SK-N-MC (cell line): Measurements from ENCODE around the gene SEMA4D.

ENCODE experiments used
- EZH2 ChIP-seq: fragments of 200-600 bp; sonication (generic); IDR thresholded peaks from one replicate; pipeline ENCODE4 v1.6.1; 2017; ENCODE audit warnings: antibody characterized with exemption
- POLR2AphosphoS5 ChIP-seq: IDR thresholded peaks from 2 replicates; pipeline ENCODE4 v1.6.1; 2012; ENCODE audit warnings: mild to moderate bottlenecking, low read depth, low read length, borderline replicate concordance

DNA sequence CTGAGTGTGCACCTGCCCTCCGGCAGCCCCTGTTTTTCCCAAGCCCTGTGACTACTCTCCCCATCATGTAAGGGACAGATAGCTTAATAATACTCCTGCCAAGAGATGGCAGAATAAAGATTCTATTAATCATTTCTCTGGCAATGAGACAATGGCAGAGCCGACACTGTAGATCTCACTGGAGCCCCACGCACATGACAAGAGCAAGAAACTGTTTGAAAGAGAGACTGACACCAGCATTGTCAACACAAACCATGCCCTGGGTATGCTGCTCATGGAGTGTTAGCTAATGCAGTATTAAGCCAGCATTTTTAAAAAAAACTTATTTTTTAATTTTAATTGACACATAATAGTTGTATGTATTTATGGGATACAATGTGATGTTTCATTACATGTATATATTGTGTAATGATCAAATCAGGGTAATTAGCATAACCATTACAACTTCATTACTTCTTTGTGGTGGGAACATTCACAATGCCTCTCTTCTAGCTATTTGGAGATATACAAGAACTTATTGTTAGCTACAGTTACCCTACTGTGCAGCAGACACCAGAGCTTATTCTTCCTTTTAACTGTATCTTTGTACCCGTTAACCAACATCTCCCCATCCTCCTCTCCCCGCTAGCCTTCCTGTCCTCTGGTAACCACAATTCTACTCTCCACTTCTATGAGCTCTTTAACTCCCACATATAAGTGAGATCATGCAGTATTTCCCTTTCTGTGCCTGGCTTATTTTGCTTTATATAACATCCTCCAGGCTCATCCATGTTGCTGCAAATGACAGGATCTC lies 31.5 kb upstream of the SEMA4D start:
- TF ChIP-seq POLR2AphosphoS5 (no peak), EZH2 (no peak)
